Small intestine (tissue), 7 donors: Measurements from ENCODE around the gene INPP5F. TPM values are rescaled to one million over a fixed set of nuclear protein-coding genes. Genes with fewer than 3 reads are reported as not detected.

Experiments
- DNase-seq, 2 donors: peaks; one replicate each; pipeline versions ENCODE4 v3.0.0 to v3.0.0-alpha.2; 2013
- FAIRE-seq: peaks from 2 replicates; lab custom pipeline; 2012; peaks lifted over from hg19 to GRCh38; lab: Jason Lieb, UNC
- H3K27ac ChIP-seq, 3 donors: one replicate each; pipeline ENCODE4 v1.5.1; 2013; ENCODE audit warnings: low read length in 2 of 3, mild to moderate bottlenecking in 2 of 3, control low read depth in 1 of 3, inconsistent platforms in 1 of 3, low read depth in 1 of 3, moderate library complexity in 1 of 3
- H3K27me3 ChIP-seq, 3 donors: one replicate each; pipeline ENCODE4 v1.6.1; 2013; ENCODE audit warnings: low read length in 3 of 3, inconsistent platforms in 1 of 3; ENCODE audit not compliant: control insufficient read depth in 3 of 3, insufficient read depth in 3 of 3
- H3K36me3 ChIP-seq, 3 donors: one replicate each; pipeline ENCODE4 v1.6.1; 2013; ENCODE audit warnings: low read length in 3 of 3, inconsistent platforms in 1 of 3, low read depth in 1 of 3, mild to moderate bottlenecking in 1 of 3, moderate library complexity in 1 of 3; ENCODE audit not compliant: control insufficient read depth in 3 of 3, insufficient read depth in 2 of 3
- H3K4me1 ChIP-seq, 3 donors: one replicate each; pipeline ENCODE4 v1.6.1; 2013; ENCODE audit warnings: low read length in 2 of 3, inconsistent platforms in 1 of 3, low read depth in 1 of 3, mild to moderate bottlenecking in 1 of 3, moderate library complexity in 1 of 3; ENCODE audit not compliant: control insufficient read depth in 3 of 3, insufficient read depth in 2 of 3
- H3K4me3 ChIP-seq, 3 donors: one replicate each; pipeline ENCODE4 v1.5.1; 2013; ENCODE audit warnings: low read length in 3 of 3, control low read depth in 1 of 3, inconsistent platforms in 1 of 3, low read depth in 1 of 3, mild to moderate bottlenecking in 1 of 3, moderate library complexity in 1 of 3
- H3K9me3 ChIP-seq, 2 donors: one replicate each; pipeline ENCODE4 v1.6.1; 2013; ENCODE audit warnings: low read depth in 1 of 2, low read length in 1 of 2; ENCODE audit not compliant: control insufficient read depth in 2 of 2, insufficient read depth in 1 of 2
- WGBS, 3 donors: extraction: QIAGEN DNeasy Blood & Tissue Kit; methylation state at CpG; one replicate each; pipeline ENCODE4 v1.1.7; 2013; 5-methylcytosine and 5-hydroxymethylcytosine counted together
- polyA plus RNA-seq, 4 donors: library from polyadenylated mRNA; stranded (reverse) in 3 of 4; unstranded in 1 of 4; fragments of 200-250 nt in 3 of 4; fragments of 120-200 nt in 1 of 4; gene quantifications; one replicate each; pipeline versions ENCODE4 v1.2.1 to v1.2.3, GENCODE V29; 2013
- donor health status: healthy with polysubstance abuse.
- donor health status: control.
- donor health status: control.
- donor health status: Bipolar disorder and iron deficiency.
- donor health status: healthy.

The INPP5F gene
- polyA plus RNA-seq, 4 donors = 3.5 to 14.1 (median 5.2) TPM

- H3K27me3 ChIP-seq = no peaks in the 10 kb centered on the region
- no peak overlapping the region for H3K4me3 ChIP-seq
- WGBS, 3 donors = 95 to 98% (median 96%) methylated on average over 12 of the region's 12 CpGs
- no peak for FAIRE-seq
- no peaks in the 10 kb centered on the region for H3K9me3 ChIP-seq
- H3K36me3 ChIP-seq = peaks cover 0 to 3% (median 0%) of the 10 kb centered on the region in 3 donors
- DNase-seq = no peak
- no peak overlapping the region for H3K27ac ChIP-seq
- H3K4me1 ChIP-seq = peaks cover 0 to 6% (median 3%) of the 10 kb centered on the region in 3 donors
Observed at GRCh38 chr10:119747940-119748339, 22.1 kb downstream of the INPP5F start.

GRCh38 chr10:119748871-119749270 lies 23.0 kb downstream of the INPP5F start:
- no peak for FAIRE-seq
- Histone ChIP-seq H3K36me3 (peaks cover 0 to 6% (median 0%) of the 10 kb centered on the region in 3 donors), H3K4me3 (no peak overlapping the region), H3K9me3 (no peaks in the 10 kb centered on the region), H3K4me1 (peaks cover 0 to under 1% (median 0%) of the 10 kb centered on the region in 3 donors), H3K27me3 (no peaks in the 10 kb centered on the region), H3K27ac (no peak overlapping the region)
- DNase-seq = no peak
- 84 to 93% (median 93%) methylated on average over 11 to 12 of the region's 12 CpGs for WGBS, 3 donors

- H3K4me3 ChIP-seq = no peak overlapping the region
- WGBS, 3 donors = 94 to 95% (median 94%) methylated on average over 7 of the region's 7 CpGs
- peaks cover 0 to 3% (median 0%) of the 10 kb centered on the region in 3 donors for H3K4me1 ChIP-seq
- DNase-seq = no peak
- no peak overlapping the region for H3K27ac ChIP-seq
- FAIRE-seq = no peak
- peaks cover 0 to 6% (median 0%) of the 10 kb centered on the region in 3 donors for H3K36me3 ChIP-seq
- H3K27me3 ChIP-seq = no peaks in the 10 kb centered on the region
- no peaks in the 10 kb centered on the region for H3K9me3 ChIP-seq
Observed at GRCh38 chr10:119749455-119749854, 23.6 kb downstream of the INPP5F start.

GRCh38 chr10:119750391-119751230 lies 24.8 kb downstream of the INPP5F start:
- WGBS, 3 donors = 32 to 37% (median 35%) methylated on average over 9 of the region's 9 CpGs
- FAIRE-seq (no peak), DNase-seq (peak; percentile 72 to 77)
- Histone ChIP-seq H3K36me3 (peaks cover 0 to 6% (median 0%) of the 10 kb centered on the region in 3 donors), H3K4me3 (no peak overlapping the region), H3K27me3 (no peaks in the 10 kb centered on the region), H3K4me1 (peaks cover 0 to 3% (median 0%) of the 10 kb centered on the region in 3 donors), H3K27ac (no peak overlapping the region), H3K9me3 (no peaks in the 10 kb centered on the region)

- Histone ChIP-seq H3K4me3 (no peak overlapping the region), H3K27me3 (no peaks in the 10 kb centered on the region), H3K9me3 (no peaks in the 10 kb centered on the region), H3K4me1 (peaks cover 0 to 3% (median 0%) of the 10 kb centered on the region in 3 donors), H3K27ac (no peak overlapping the region), H3K36me3 (peaks cover 0 to 6% (median 0%) of the 10 kb centered on the region in 3 donors)
- FAIRE-seq (no peak), DNase-seq (no peak)
- WGBS, 3 donors = 78 to 91% (median 83%) methylated on average over 2 of the region's 2 CpGs
Observed at GRCh38 chr10:119753309-119753708, 27.5 kb downstream of the INPP5F start.

- Histone ChIP-seq H3K4me3 (no peak overlapping the region), H3K27me3 (no peaks in the 10 kb centered on the region), H3K9me3 (no peaks in the 10 kb centered on the region), H3K4me1 (peaks cover 0 to 3% (median 0%) of the 10 kb centered on the region in 3 donors), H3K27ac (no peak overlapping the region), H3K36me3 (peaks cover 0 to 2% (median 0%) of the 10 kb centered on the region in 3 donors)
- DNase-seq (peak in 1 of 2 donors; percentile 60), FAIRE-seq (no peak)
- 54 to 70% (median 63%) methylated on average over 5 of the region's 5 CpGs for WGBS, 3 donors
Observed at GRCh38 chr10:119754085-119754484, 28.2 kb downstream of the INPP5F start.

- Histone ChIP-seq H3K27me3 (no peaks in the 10 kb centered on the region), H3K36me3 (peaks cover 0 to 2% (median 0%) of the 10 kb centered on the region in 3 donors), H3K4me3 (no peak overlapping the region), H3K4me1 (peaks cover 0 to 3% (median 0%) of the 10 kb centered on the region in 3 donors), H3K27ac (peak overlapping the region in 1 of 3 donors; percentile 29), H3K9me3 (no peaks in the 10 kb centered on the region)
- FAIRE-seq = no peak
- DNase-seq = peak in 1 of 2 donors; percentile 49
- 86 to 91% (median 88%) methylated on average over 4 of the region's 4 CpGs for WGBS, 3 donors
Observed at GRCh38 chr10:119754936-119755335, 29.1 kb downstream of the INPP5F start.

GRCh38 chr10:119755446-119755845 lies 29.6 kb downstream of the INPP5F start:
- no peak overlapping the region for H3K27ac ChIP-seq
- no peaks in the 10 kb centered on the region for H3K9me3 ChIP-seq
- no peak for FAIRE-seq
- H3K27me3 ChIP-seq = no peaks in the 10 kb centered on the region
- H3K4me3 ChIP-seq = no peak overlapping the region
- peaks cover 0 to 3% (median 0%) of the 10 kb centered on the region in 3 donors for H3K4me1 ChIP-seq
- 75 to 92% (median 90%) methylated on average over 5 of the region's 5 CpGs for WGBS, 3 donors
- DNase-seq = no peak
- H3K36me3 ChIP-seq = peaks cover 0 to 5% (median 0%) of the 10 kb centered on the region in 3 donors
